ENCODE results near the gene SLC22A24. TPM values are rescaled to one million over a fixed set of nuclear protein-coding genes. Genes with fewer than 3 reads are reported as not detected.

Gene SLC22A24
- total RNA-seq, 1 donor from 2014 or later = not detected

DNA sequence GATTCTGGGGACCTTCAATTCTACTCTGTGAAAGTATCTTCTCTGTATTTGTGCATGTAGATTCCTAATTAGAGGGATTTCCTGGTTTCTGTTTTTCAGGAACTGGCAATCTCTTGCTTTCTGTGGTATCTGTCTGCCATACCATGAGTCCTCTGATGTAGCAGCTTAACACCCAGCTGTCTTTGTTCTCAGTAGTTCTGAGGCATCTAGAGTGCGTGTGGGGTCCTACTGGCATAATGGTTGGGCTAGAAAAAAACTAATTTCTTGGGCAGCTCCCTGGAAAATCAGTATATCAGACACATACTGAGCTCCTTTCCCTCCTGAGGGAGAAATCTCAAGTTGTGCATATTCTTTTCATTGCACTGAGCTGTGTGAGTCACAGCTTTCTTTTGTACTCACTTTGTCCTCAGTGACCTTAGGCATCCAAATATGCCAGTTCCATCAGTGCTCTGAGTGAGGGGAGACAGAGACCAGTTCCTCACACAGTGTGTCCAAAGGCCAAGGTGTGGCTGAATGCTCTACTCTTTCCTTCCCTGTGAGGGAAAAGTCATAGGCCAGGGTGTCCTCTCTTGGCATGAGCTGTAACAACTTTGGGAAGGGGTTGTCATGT lies 35.5 kb upstream of the SLC22A24 start:
- Histone ChIP-seq H3K36me3 (ENCODE audit: insufficient read depth, low read length) (no peaks in the 10 kb centered on the region), H4K20me1 (ENCODE audit: insufficient read depth, low read length) (no peaks in the 10 kb centered on the region), H3K27ac (ENCODE audit: low read depth, low read length) (no peak overlapping the region), H3K4me1 (ENCODE audit: insufficient read depth, low read length) (no peaks in the 10 kb centered on the region), H3K4me2 (ENCODE audit: low read length) (no peak overlapping the region), H3K79me2 (ENCODE audit: insufficient read depth, low read length) (no peaks in the 10 kb centered on the region), H2AFZ (ENCODE audit: low read depth, low read length) (no peak overlapping the region), H3K4me3 (ENCODE audit: insufficient read depth, low read depth, low read length) (no peak overlapping the region), H3K9ac (ENCODE audit: low read length) (no peak overlapping the region), H3K9me3 (ENCODE audit: insufficient read depth, low read depth, low read length) (no peaks in the 10 kb centered on the region), H3K27me3 (ENCODE audit: insufficient read depth, low read length) (no peaks in the 10 kb centered on the region)
- Mint-ChIP-seq H3K9me3 (ENCODE audit: unreplicated experiment) (peaks cover 2% of the 10 kb centered on the region), H3K36me3 (ENCODE audit: low read depth, unreplicated experiment) (no peaks in the 10 kb centered on the region), H3K4me3 (ENCODE audit: unreplicated experiment) (no peak overlapping the region), H3K27me3 (ENCODE audit: low read depth, unreplicated experiment) (no peaks in the 10 kb centered on the region), H3K4me1 (ENCODE audit: low read depth, unreplicated experiment) (peaks cover 4% of the 10 kb centered on the region), H3K27ac (ENCODE audit: unreplicated experiment) (no peak overlapping the region)
- no peak for FAIRE-seq
- no peak for DNase-seq (ENCODE audit: low read depth)
- TF ChIP-seq EZH2 (IDR thresholded peaks at IDR 0.05; ENCODE audit: insufficient read depth, low read length) = no peak
- TF ChIP-seq, protein P1, sequence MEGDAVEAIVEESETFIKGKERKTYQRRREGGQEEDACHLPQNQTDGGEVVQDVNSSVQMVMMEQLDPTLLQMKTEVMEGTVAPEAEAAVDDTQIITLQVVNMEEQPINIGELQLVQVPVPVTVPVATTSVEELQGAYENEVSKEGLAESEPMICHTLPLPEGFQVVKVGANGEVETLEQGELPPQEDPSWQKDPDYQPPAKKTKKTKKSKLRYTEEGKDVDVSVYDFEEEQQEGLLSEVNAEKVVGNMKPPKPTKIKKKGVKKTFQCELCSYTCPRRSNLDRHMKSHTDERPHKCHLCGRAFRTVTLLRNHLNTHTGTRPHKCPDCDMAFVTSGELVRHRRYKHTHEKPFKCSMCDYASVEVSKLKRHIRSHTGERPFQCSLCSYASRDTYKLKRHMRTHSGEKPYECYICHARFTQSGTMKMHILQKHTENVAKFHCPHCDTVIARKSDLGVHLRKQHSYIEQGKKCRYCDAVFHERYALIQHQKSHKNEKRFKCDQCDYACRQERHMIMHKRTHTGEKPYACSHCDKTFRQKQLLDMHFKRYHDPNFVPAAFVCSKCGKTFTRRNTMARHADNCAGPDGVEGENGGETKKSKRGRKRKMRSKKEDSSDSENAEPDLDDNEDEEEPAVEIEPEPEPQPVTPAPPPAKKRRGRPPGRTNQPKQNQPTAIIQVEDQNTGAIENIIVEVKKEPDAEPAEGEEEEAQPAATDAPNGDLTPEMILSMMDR (IDR thresholded peaks at IDR 0.05; ENCODE audit: insufficient read depth, low read depth, low read length) = no peak

DNA sequence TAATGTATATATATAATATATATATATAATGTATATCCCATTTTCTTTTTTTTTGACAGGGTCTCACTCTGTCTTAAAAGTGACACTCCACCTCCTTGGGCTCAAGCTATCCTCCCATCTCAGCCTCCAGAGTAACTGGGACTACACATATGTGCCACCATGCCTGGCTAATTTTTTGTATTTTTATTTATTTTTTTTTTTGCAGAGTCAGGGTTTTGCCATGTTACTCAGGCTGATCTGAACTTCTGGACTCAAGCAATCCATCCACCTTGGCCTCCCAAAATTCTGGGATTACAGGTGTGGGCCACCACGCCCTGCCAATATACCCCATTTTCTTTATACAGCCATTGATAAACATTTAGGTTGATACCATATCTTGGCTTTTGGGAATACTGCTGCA lies 33.9 kb upstream of the SLC22A24 start:
- no peak overlapping the region for H3K27ac ChIP-seq (ENCODE audit: low read depth, low read length)
- no peak overlapping the region for H3K27ac Mint-ChIP-seq (ENCODE audit: unreplicated experiment)
- TF ChIP-seq EZH2 (IDR thresholded peaks at IDR 0.05; ENCODE audit: insufficient read depth, low read length) = no peak
- TF ChIP-seq, protein P1 (IDR thresholded peaks at IDR 0.05; ENCODE audit: insufficient read depth, low read depth, low read length) = no peak
- no peak for DNase-seq (ENCODE audit: low read depth)
- peaks cover 2% of the 10 kb centered on the region for H3K9me3 Mint-ChIP-seq (ENCODE audit: unreplicated experiment)
- no peaks in the 10 kb centered on the region for H4K20me1 ChIP-seq (ENCODE audit: insufficient read depth, low read length)
- H3K9me3 ChIP-seq (ENCODE audit: insufficient read depth, low read depth, low read length) = no peaks in the 10 kb centered on the region
- no peaks in the 10 kb centered on the region for H3K79me2 ChIP-seq (ENCODE audit: insufficient read depth, low read length)
- H2AFZ ChIP-seq (ENCODE audit: low read depth, low read length) = no peak overlapping the region
- H3K9ac ChIP-seq (ENCODE audit: low read length) = no peak overlapping the region
- no peaks in the 10 kb centered on the region for H3K36me3 ChIP-seq (ENCODE audit: insufficient read depth, low read length)
- FAIRE-seq = no peak
- H3K4me1 ChIP-seq (ENCODE audit: insufficient read depth, low read length) = no peaks in the 10 kb centered on the region
- H3K4me2 ChIP-seq (ENCODE audit: low read length) = no peak overlapping the region
- H3K4me3 Mint-ChIP-seq (ENCODE audit: unreplicated experiment) = no peak overlapping the region
- H3K4me1 Mint-ChIP-seq (ENCODE audit: low read depth, unreplicated experiment) = peaks cover 4% of the 10 kb centered on the region
- H3K27me3 ChIP-seq (ENCODE audit: insufficient read depth, low read length) = no peaks in the 10 kb centered on the region
- H3K4me3 ChIP-seq (ENCODE audit: insufficient read depth, low read depth, low read length) = no peak overlapping the region
- H3K27me3 Mint-ChIP-seq (ENCODE audit: low read depth, unreplicated experiment) = no peaks in the 10 kb centered on the region
- no peaks in the 10 kb centered on the region for H3K36me3 Mint-ChIP-seq (ENCODE audit: low read depth, unreplicated experiment)

DNA sequence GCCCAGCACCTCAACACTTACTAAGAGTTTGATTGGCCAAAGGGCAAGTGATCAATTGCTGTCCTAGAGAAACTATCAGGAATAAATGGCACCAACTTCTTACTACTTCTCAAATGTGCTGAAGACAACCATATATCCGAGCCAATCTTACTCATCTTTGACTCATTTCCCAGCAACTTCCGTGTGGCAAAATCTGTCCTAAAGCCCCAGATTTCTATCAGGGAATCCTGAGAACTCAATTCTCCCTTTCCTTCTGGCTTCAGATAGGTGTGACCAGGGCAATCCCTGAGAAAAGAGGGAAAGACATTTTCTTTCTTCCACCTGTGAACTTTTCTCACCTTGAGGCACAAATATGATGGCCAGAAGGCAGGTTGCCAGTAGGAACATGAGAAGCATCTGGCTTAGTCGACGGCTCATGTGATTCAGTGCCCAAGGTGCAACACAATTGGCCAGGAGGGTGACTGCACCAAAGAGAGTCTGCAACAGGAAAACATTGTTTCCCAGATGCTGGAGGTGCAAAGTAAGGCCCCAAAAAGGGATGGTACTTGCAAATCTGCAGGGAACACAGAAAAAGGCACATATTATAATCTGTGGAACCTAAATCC lies 21.8 kb upstream of the SLC22A24 start:
- Histone ChIP-seq H3K36me3 (ENCODE audit: insufficient read depth, low read length) (no peaks in the 10 kb centered on the region), H3K9ac (ENCODE audit: low read length) (no peak overlapping the region), H2AFZ (ENCODE audit: low read depth, low read length) (no peak overlapping the region), H3K4me1 (ENCODE audit: insufficient read depth, low read length) (no peaks in the 10 kb centered on the region), H3K27me3 (ENCODE audit: insufficient read depth, low read length) (no peaks in the 10 kb centered on the region), H3K4me3 (ENCODE audit: insufficient read depth, low read depth, low read length) (no peak overlapping the region), H4K20me1 (ENCODE audit: insufficient read depth, low read length) (no peaks in the 10 kb centered on the region), H3K79me2 (ENCODE audit: insufficient read depth, low read length) (no peaks in the 10 kb centered on the region), H3K27ac (ENCODE audit: low read depth, low read length) (no peak overlapping the region), H3K4me2 (ENCODE audit: low read length) (no peak overlapping the region), H3K9me3 (ENCODE audit: insufficient read depth, low read depth, low read length) (no peaks in the 10 kb centered on the region)
- Mint-ChIP-seq H3K4me3 (ENCODE audit: unreplicated experiment) (no peak overlapping the region), H3K4me1 (ENCODE audit: low read depth, unreplicated experiment) (no peaks in the 10 kb centered on the region), H3K36me3 (ENCODE audit: low read depth, unreplicated experiment) (no peaks in the 10 kb centered on the region), H3K27ac (ENCODE audit: unreplicated experiment) (no peak overlapping the region), H3K27me3 (ENCODE audit: low read depth, unreplicated experiment) (peaks cover 20% of the 10 kb centered on the region), H3K9me3 (ENCODE audit: unreplicated experiment) (peaks cover 6% of the 10 kb centered on the region)
- no peak for TF ChIP-seq EZH2 (IDR thresholded peaks at IDR 0.05; ENCODE audit: insufficient read depth, low read length)
- TF ChIP-seq, protein P1 (IDR thresholded peaks at IDR 0.05; ENCODE audit: insufficient read depth, low read depth, low read length) = no peak
- DNase-seq (ENCODE audit: low read depth) (no peak), FAIRE-seq (no peak)
